Activated gamma-delta T cell treated with anti-CD3 and anti-CD28 coated beads, Interleukin-2, amount 50 U/mL, for 16 hours (primary cell): Measurements from ENCODE around the gene ALAS1.
A peak's percentile ranks its signal among the peaks of the same experiment; 100 is the strongest.

Experiments
- DNase-seq: peaks from one replicate; pipeline ENCODE4 v3.0.0-alpha.2; 2020; ENCODE audit warnings: low read depth

Gene ALAS1

GRCh38 chr3:52249683-52250082 lies 51.7 kb downstream of the ALAS1 start:
- DNase-seq, result no peak

DNA sequence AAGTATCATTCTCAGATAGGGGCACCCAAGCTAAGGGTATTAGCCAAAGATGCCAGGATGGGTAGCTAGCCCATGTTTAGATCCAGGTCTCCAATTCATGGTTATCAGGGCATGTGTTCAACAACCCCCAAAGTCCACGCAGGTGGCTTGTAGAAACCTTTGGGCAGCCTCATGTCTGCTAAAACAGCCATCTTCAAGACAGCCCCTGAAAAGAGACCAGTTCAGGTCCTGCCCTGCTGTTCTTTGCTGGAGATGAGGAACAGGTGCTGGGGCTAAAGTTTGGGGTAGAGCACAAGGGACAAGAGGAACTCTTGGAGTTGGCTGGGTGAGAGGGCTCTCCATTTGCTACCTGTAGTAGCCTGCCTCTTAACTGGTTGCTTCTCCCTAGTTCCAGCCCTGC lies 52.2 kb downstream of the ALAS1 start:
- DNase-seq, result no peak

- peak; percentile 83 for DNase-seq
Observed at GRCh38 chr3:52253314-52254304, 55.6 kb downstream of the ALAS1 start.

DNA sequence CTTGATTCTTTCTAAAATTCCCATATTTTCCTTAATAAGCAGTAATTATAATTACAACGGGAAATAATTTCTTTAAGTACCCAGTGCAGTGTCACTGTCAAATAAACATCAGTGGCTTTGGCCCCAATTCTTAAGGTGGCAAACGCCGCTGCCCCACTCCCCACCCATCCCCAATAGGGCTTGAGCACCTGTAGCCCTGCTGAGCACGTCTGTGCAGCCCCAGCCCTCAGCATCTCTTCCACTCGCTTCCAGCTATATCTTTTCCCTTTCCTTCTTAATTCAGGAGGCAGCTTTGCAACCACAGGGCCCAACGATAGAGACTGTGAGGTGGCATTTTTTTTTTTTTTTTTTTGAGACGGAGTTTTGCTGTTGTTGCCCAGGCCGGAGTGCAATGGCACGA lies 56.6 kb downstream of the ALAS1 start:
- no peak for DNase-seq

GRCh38 chr3:52256159-52256558 lies 58.2 kb downstream of the ALAS1 start:
- no peak for DNase-seq

- DNase-seq, result no peak
Observed at GRCh38 chr3:52256622-52257021, 58.7 kb downstream of the ALAS1 start.

GRCh38 chr3:52257911-52258310 lies 60.0 kb downstream of the ALAS1 start:
- no peak for DNase-seq

GRCh38 chr3:52259035-52259434 lies 61.1 kb downstream of the ALAS1 start:
- no peak for DNase-seq

DNA sequence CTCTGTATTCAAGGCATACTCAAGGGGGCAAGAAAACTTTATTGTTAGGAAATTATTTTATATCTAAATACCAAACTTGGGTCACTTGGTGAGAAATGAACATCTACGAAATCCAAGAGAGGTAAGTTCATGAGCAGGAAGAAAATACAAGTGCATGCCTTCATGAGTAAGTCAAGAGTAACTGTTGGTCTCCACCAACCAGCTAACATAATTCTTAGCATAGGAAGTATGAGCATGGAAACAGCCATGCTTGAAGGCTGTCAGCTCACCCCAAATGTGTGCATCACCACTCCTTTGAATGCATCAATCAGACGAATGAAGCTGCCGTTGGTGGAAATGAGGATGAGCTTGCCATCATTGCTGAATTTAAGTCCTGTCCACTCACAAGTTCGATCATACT lies 61.5 kb downstream of the ALAS1 start:
- no peak for DNase-seq

DNA sequence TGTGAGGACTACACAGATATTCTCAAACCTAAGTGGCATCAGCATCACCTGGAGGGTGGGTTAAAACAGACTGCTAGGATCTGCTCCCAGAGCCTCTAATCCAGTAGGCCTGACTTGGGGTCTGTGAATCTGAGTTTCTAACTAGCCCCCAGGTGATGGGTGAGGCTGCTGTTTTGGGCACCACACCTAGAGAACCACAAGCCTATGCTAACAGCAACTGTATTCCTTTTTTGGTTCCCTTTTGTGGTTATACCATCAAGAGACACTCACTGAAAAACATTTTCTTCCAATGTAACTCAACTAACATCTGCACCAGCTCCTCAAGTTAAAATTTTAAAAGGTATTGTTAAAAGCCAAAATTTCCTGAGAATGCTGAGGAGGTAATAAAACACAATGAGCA lies 64.5 kb downstream of the ALAS1 start:
- no peak for DNase-seq
